IMR-90 (cell line): ENCODE results near the gene ALKBH3.

ENCODE experiments used
- CEBPB ChIP-seq: IDR thresholded peaks from 2 replicates; pipeline ENCODE4 v1.6.1; 2012; ENCODE audit warnings: low read depth, low read length, improper control_type of control experiment
- CTCF ChIP-seq: conservative IDR thresholded peaks from 2 replicates; pipeline ENCODE4 v1.5.1; 2012; ENCODE audit warnings: mild to moderate bottlenecking, low read depth, low read length, improper control_type of control experiment
- ELK1 ChIP-seq: fragments of 150-350 bp; IDR thresholded peaks from 2 replicates; pipeline ENCODE4 v1.6.1; 2016; ENCODE audit warnings: low read depth, mild to moderate bottlenecking, low read length, moderate library complexity, borderline replicate concordance
- FOS ChIP-seq: fragments of 150-350 bp; IDR thresholded peaks from 2 replicates; pipeline ENCODE4 v1.6.1; 2016; ENCODE audit warnings: low read depth, low read length
- MAFK ChIP-seq: IDR thresholded peaks from 2 replicates; pipeline ENCODE4 v1.6.1; 2012; ENCODE audit warnings: low read depth, low read length, improper control_type of control experiment
- MXI1 ChIP-seq: IDR thresholded peaks from 2 replicates; pipeline ENCODE4 v1.6.1; 2012; ENCODE audit warnings: low read depth, mild to moderate bottlenecking, low read length, moderate library complexity, borderline replicate concordance
- NFE2L2 ChIP-seq: fragments of 150-350 bp; IDR thresholded peaks from 2 replicates; pipeline ENCODE4 v1.6.1; 2016; ENCODE audit warnings: low read depth, mild to moderate bottlenecking, low read length
- POLR2A ChIP-seq: IDR thresholded peaks from 2 replicates; pipeline ENCODE4 v1.6.1; 2012; ENCODE audit warnings: mild to moderate bottlenecking, low read depth, low read length
- RAD21 ChIP-seq: IDR thresholded peaks from 2 replicates; pipeline ENCODE4 v1.6.1; 2012; ENCODE audit warnings: low read length, improper control_type of control experiment
- RCOR1 ChIP-seq: IDR thresholded peaks from 2 replicates; pipeline ENCODE4 v1.6.1; 2012; ENCODE audit warnings: mild to moderate bottlenecking, low read length, improper control_type of control experiment; ENCODE audit not compliant: insufficient replicate concordance
- SMC3 ChIP-seq: fragments of 150-350 bp; IDR thresholded peaks from 2 replicates; pipeline ENCODE4 v1.6.1; 2016; ENCODE audit warnings: low read depth, mild to moderate bottlenecking, antibody characterized with exemption, low read length, moderate library complexity
- USF2 ChIP-seq: fragments of 150-350 bp; IDR thresholded peaks from 2 replicates; pipeline ENCODE4 v1.6.1; 2017; ENCODE audit warnings: mild to moderate bottlenecking, antibody characterized with exemption, low read length, low read depth

- TF ChIP-seq CTCF (no peak), NFE2L2 (no peak), RAD21 (no peak), SMC3 (no peak), MAFK (no peak), USF2 (no peak), FOS (no peak), POLR2A (no peak), CEBPB (no peak), ELK1 (no peak), RCOR1 (no peak), MXI1 (no peak)
Measured at GRCh38 chr11:43927070-43927469, 46.4 kb downstream of the ALKBH3 start.
